ENCODE results near the gene PIBF1. TPM values are rescaled to one million over a fixed set of nuclear protein-coding genes. Genes with fewer than 3 reads are reported as not detected.
A peak's percentile ranks its signal among the peaks of the same experiment; 100 is the strongest.

The PIBF1 gene
- 28.3 TPM for total RNA-seq
- long read RNA-seq, transcript PIBF1-201 (18 exons, 3,154 nt), result major isoform, 13 of 29 reads
- long read RNA-seq, partial matches to known transcripts, result 5 of 29 reads
- long read RNA-seq, other reads (novel, unspliced or antisense), result 11 of 29 reads

GRCh38 chr13:72781451-72782439 lies at the start of gene PIBF1, which contains the start of gene DIS3:
Gene PIBF1, plus strand, starts transcription at chr13:72782133. Its CDS starts 1,337 bp downstream, at chr13:72783470.
Gene DIS3, minus strand, starts transcription at chr13:72781900. Its CDS starts 68 bp downstream, at chr13:72781832.
- TF ChIP-seq CTCF (IDR thresholded peaks at IDR 0.05), result no peak
- ATAC-seq, result peak; percentile 100

GRCh38 chr13:72737033-72737432 lies 44.9 kb upstream of the PIBF1 start:
- no peak for TF ChIP-seq CTCF (IDR thresholded peaks at IDR 0.05)
- no peak for DNase-seq
- Histone ChIP-seq H3K4me1 (no peaks in the 10 kb centered on the region), H3K36me3 (peaks cover 12% of the 10 kb centered on the region), H3K4me3 (no peak overlapping the region), H3K9me3 (no peaks in the 10 kb centered on the region), H3K27me3 (no peaks in the 10 kb centered on the region), H3K27ac (no peak overlapping the region)
- intact Hi-C loops (cut with DNase I), result no loop called here
- no peak for ATAC-seq

More at GRCh38 chr13:72781451-72782439, at the start of gene PIBF1, which contains the start of gene DIS3:
- Histone ChIP-seq H3K4me1 (peaks cover 40% of the 10 kb centered on the region), H3K9me3 (no peaks in the 10 kb centered on the region), H3K27me3 (no peaks in the 10 kb centered on the region), H3K27ac (peak within 1 kb of the TSS; percentile 95), H3K36me3 (peaks cover 38% of the 10 kb centered on the region), H3K4me3 (peak within 1 kb of the TSS; percentile 100)
- intact Hi-C loops (cut with DNase I), result no loop called here
- peak; percentile 99 for DNase-seq

GRCh38 chr13:72740015-72740414 lies 41.9 kb upstream of the PIBF1 start:
- Histone ChIP-seq H3K27me3 (no peaks in the 10 kb centered on the region), H3K9me3 (no peaks in the 10 kb centered on the region), H3K36me3 (peaks cover 10% of the 10 kb centered on the region), H3K4me1 (no peaks in the 10 kb centered on the region), H3K27ac (no peak overlapping the region), H3K4me3 (no peak overlapping the region)
- no peak for DNase-seq
- intact Hi-C loops (cut with DNase I), result no loop called here
- TF ChIP-seq CTCF (IDR thresholded peaks at IDR 0.05), result no peak
- ATAC-seq, result no peak

- Histone ChIP-seq H3K4me3 (no peak overlapping the region), H3K27me3 (no peaks in the 10 kb centered on the region), H3K9me3 (no peaks in the 10 kb centered on the region), H3K27ac (no peak overlapping the region), H3K36me3 (peaks cover 23% of the 10 kb centered on the region), H3K4me1 (no peaks in the 10 kb centered on the region)
- ATAC-seq (no peak), DNase-seq (no peak)
- no peak for TF ChIP-seq CTCF (IDR thresholded peaks at IDR 0.05)
- intact Hi-C loops (cut with DNase I), result no loop called here
These were observed 36.7 kb upstream of the PIBF1 start for GRCh38 chr13:72745260-72745659.

GRCh38 chr13:72751220-72751619 lies 30.7 kb upstream of the PIBF1 start:
- intact Hi-C loops (cut with DNase I), result no loop called here
- no peak for DNase-seq
- no peak for ATAC-seq
- Histone ChIP-seq H3K36me3 (peaks cover 47% of the 10 kb centered on the region), H3K9me3 (no peaks in the 10 kb centered on the region), H3K27me3 (no peaks in the 10 kb centered on the region), H3K27ac (no peak overlapping the region), H3K4me1 (no peaks in the 10 kb centered on the region), H3K4me3 (no peak overlapping the region)
- TF ChIP-seq CTCF (IDR thresholded peaks at IDR 0.05), result no peak

All from upper lobe of right lung (tissue), 1 donor.